GM21381 (cell line): ENCODE data around the gene RPS18.
"Not testable (repeated sequence)": the region's sequence is repeated elsewhere in the genome, so short reads cannot be mapped to it uniquely, and the experiment has no call there.

Experiments
- ATAC-seq: cut with Tn5 transposase; IDR thresholded peaks from one replicate; pipeline ENCODE4 v1.9.1; 2021; ENCODE audit warnings: mild to moderate bottlenecking, moderate library complexity; ENCODE audit not compliant: unreplicated experiment

The RPS18 gene

GRCh38 chr6:33272275-33273128 lies 627 bp downstream of the RPS18 start:
- ATAC-seq, result no peak

GRCh38 chr6:33273129-33273923 lies 1.5 kb downstream of the RPS18 start:
- no peak for ATAC-seq

GRCh38 chr6:33273924-33274902 lies 2.3 kb downstream of the RPS18 start:
- no peak for ATAC-seq

GRCh38 chr6:33275795-33276580 lies 4.1 kb downstream of the RPS18 start:
- not testable (repeated sequence) for ATAC-seq

- ATAC-seq, result no peak
Observed at GRCh38 chr6:33276581-33276863, 4.6 kb downstream of the RPS18 start.

GRCh38 chr6:33276864-33277662 lies 5.2 kb downstream of the RPS18 start, which contains the start of gene B3GALT4:
TSS of gene B3GALT4 (plus strand) at chr6:33277123. CDS start at chr6:33277420, 297 bp downstream.
- ATAC-seq, result peak; percentile 53

- ATAC-seq, result no peak
Observed at GRCh38 chr6:33277663-33278391, 6.0 kb downstream of the RPS18 start.

- ATAC-seq, result no peak
Observed at GRCh38 chr6:33278392-33278741, 6.5 kb downstream of the RPS18 start.

GRCh38 chr6:33278810-33279209 lies 6.9 kb downstream of the RPS18 start:
- ATAC-seq, result no peak

GRCh38 chr6:33279257-33279695 lies 7.4 kb downstream of the RPS18 start:
- ATAC-seq, result no peak

- no peak for ATAC-seq
Observed at GRCh38 chr6:33279971-33280511, 8.2 kb downstream of the RPS18 start.

GRCh38 chr6:33280539-33280938 lies 8.7 kb downstream of the RPS18 start:
- ATAC-seq, result no peak

GRCh38 chr6:33285214-33285613 lies 13.3 kb downstream of the RPS18 start:
- ATAC-seq, result not testable (repeated sequence)

- no peak for ATAC-seq
Observed at GRCh38 chr6:33286946-33287914, 15.4 kb downstream of the RPS18 start.

- no peak for ATAC-seq
Observed at GRCh38 chr6:33288141-33288920, 16.5 kb downstream of the RPS18 start.
